PC-9 (cell line): ENCODE measurements around the gene MED27.

Source experiments
- CTCF ChIP-seq: fragments of 200-600 bp; sonication (generic); conservative IDR thresholded peaks from 2 replicates; pipeline ENCODE4 v1.6.1; 2017; ENCODE audit warnings: mixed run types, antibody characterized with exemption, mild to moderate bottlenecking, moderate library complexity
- EZH2 ChIP-seq: fragments of 200-600 bp; sonication (generic); IDR thresholded peaks from 2 replicates; pipeline ENCODE4 v1.8.0; 2017; ENCODE audit warnings: antibody characterized with exemption, low read depth

DNA sequence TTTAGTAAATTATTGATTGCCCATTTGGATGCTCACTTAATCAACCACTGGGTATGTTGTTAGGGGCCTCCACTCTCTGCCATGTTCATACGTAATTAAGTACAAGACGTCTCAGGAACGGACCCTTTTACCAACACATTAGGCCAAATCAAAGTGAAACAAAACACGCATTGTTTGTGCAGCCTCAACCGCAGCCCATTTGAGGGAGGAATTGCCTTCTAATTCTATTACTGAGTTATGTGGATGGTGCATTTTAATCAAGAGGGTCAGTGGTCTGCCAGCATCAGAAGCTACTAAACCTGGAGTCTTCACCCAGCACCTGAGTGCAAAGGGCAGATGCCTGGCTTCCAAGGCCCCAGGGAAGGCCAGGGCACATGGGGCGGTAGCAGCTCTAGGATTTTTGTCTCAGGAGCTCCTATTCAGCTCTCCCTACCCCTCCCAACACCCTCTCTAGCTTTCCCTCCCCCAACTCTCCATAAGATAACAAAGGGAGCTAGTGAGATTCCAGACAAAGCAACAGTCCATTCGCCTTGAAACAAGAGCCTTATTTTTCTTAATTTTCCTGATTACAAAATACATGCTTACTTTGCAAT lies 7.9 kb upstream of the MED27 start:
- TF ChIP-seq EZH2 (no peak), CTCF (no peak)
